ENCODE results near the gene PALM2AKAP2.

GRCh38 chr9:109759589-109759988 is 20.4 kb upstream of the PALM2AKAP2 start:
- TF ChIP-seq GATA3 (IDR thresholded peaks at IDR 0.05; ENCODE audit: low read depth, low read length): no peak
- no peak for TF ChIP-seq GATA2 (IDR thresholded peaks at IDR 0.05; ENCODE audit: low read depth, low read length)

All from SH-SY5Y (cell line).